ENCODE measurements around the gene NAA20. TPM values are rescaled to one million over a fixed set of nuclear protein-coding genes. Genes with fewer than 3 reads are reported as not detected.

NAA20 gene
- total and polyA plus RNA-seq, 9 of the 15 experiments (the other 6 are each of a cell fraction or from before 2014, with no cell fraction given): 51.4 to 361 (median 84.6) TPM

GRCh38 chr20:20017001-20017843 lies at the start of gene NAA20 (continued):
- TF ChIP-seq ATF1 (CRISPR knock-in tag; IDR thresholded peaks at IDR 0.05): no peak
- TF ChIP-seq ATF1 (tag; IDR thresholded peaks at IDR 0.05): peak; percentile 47; the same call in 1 of the 2 replicates
- peak; percentile 80 for TF ChIP-seq RBFOX2 (IDR thresholded peaks at IDR 0.05; ENCODE audit: low read depth, low read length)
- TF ChIP-seq BRCA1 (IDR thresholded peaks at IDR 0.05): no peak
- no peak for TF ChIP-seq BRCA1 (CRISPR knock-in tag; IDR thresholded peaks at IDR 0.05)
- TF ChIP-seq, protein P1, sequence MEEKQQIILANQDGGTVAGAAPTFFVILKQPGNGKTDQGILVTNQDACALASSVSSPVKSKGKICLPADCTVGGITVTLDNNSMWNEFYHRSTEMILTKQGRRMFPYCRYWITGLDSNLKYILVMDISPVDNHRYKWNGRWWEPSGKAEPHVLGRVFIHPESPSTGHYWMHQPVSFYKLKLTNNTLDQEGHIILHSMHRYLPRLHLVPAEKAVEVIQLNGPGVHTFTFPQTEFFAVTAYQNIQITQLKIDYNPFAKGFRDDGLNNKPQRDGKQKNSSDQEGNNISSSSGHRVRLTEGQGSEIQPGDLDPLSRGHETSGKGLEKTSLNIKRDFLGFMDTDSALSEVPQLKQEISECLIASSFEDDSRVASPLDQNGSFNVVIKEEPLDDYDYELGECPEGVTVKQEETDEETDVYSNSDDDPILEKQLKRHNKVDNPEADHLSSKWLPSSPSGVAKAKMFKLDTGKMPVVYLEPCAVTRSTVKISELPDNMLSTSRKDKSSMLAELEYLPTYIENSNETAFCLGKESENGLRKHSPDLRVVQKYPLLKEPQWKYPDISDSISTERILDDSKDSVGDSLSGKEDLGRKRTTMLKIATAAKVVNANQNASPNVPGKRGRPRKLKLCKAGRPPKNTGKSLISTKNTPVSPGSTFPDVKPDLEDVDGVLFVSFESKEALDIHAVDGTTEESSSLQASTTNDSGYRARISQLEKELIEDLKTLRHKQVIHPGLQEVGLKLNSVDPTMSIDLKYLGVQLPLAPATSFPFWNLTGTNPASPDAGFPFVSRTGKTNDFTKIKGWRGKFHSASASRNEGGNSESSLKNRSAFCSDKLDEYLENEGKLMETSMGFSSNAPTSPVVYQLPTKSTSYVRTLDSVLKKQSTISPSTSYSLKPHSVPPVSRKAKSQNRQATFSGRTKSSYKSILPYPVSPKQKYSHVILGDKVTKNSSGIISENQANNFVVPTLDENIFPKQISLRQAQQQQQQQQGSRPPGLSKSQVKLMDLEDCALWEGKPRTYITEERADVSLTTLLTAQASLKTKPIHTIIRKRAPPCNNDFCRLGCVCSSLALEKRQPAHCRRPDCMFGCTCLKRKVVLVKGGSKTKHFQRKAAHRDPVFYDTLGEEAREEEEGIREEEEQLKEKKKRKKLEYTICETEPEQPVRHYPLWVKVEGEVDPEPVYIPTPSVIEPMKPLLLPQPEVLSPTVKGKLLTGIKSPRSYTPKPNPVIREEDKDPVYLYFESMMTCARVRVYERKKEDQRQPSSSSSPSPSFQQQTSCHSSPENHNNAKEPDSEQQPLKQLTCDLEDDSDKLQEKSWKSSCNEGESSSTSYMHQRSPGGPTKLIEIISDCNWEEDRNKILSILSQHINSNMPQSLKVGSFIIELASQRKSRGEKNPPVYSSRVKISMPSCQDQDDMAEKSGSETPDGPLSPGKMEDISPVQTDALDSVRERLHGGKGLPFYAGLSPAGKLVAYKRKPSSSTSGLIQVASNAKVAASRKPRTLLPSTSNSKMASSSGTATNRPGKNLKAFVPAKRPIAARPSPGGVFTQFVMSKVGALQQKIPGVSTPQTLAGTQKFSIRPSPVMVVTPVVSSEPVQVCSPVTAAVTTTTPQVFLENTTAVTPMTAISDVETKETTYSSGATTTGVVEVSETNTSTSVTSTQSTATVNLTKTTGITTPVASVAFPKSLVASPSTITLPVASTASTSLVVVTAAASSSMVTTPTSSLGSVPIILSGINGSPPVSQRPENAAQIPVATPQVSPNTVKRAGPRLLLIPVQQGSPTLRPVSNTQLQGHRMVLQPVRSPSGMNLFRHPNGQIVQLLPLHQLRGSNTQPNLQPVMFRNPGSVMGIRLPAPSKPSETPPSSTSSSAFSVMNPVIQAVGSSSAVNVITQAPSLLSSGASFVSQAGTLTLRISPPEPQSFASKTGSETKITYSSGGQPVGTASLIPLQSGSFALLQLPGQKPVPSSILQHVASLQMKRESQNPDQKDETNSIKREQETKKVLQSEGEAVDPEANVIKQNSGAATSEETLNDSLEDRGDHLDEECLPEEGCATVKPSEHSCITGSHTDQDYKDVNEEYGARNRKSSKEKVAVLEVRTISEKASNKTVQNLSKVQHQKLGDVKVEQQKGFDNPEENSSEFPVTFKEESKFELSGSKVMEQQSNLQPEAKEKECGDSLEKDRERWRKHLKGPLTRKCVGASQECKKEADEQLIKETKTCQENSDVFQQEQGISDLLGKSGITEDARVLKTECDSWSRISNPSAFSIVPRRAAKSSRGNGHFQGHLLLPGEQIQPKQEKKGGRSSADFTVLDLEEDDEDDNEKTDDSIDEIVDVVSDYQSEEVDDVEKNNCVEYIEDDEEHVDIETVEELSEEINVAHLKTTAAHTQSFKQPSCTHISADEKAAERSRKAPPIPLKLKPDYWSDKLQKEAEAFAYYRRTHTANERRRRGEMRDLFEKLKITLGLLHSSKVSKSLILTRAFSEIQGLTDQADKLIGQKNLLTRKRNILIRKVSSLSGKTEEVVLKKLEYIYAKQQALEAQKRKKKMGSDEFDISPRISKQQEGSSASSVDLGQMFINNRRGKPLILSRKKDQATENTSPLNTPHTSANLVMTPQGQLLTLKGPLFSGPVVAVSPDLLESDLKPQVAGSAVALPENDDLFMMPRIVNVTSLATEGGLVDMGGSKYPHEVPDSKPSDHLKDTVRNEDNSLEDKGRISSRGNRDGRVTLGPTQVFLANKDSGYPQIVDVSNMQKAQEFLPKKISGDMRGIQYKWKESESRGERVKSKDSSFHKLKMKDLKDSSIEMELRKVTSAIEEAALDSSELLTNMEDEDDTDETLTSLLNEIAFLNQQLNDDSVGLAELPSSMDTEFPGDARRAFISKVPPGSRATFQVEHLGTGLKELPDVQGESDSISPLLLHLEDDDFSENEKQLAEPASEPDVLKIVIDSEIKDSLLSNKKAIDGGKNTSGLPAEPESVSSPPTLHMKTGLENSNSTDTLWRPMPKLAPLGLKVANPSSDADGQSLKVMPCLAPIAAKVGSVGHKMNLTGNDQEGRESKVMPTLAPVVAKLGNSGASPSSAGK (IDR thresholded peaks at IDR 0.05): peak; percentile 32; the same call in 1 of the 2 replicates
- TF ChIP-seq ZBTB11 (CRISPR knock-in tag; IDR thresholded peaks at IDR 0.05): peak; percentile 92 to 99 (median 98)
- TF ChIP-seq, protein P2, sequence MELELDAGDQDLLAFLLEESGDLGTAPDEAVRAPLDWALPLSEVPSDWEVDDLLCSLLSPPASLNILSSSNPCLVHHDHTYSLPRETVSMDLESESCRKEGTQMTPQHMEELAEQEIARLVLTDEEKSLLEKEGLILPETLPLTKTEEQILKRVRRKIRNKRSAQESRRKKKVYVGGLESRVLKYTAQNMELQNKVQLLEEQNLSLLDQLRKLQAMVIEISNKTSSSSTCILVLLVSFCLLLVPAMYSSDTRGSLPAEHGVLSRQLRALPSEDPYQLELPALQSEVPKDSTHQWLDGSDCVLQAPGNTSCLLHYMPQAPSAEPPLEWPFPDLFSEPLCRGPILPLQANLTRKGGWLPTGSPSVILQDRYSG (tag; conservative IDR thresholded peaks at IDR 0.05; ENCODE audit: low read depth): no peak
- no peak for TF ChIP-seq ZNF12 (CRISPR knock-in tag; IDR thresholded peaks at IDR 0.05)
- peak; percentile 77; the same call in 1 of the 2 replicates for TF ChIP-seq FOXJ2 (tag; IDR thresholded peaks at IDR 0.05)

Data from K562 (cell line).